UCSD-AML1 (cell line): ENCODE data around the gene PLLP.
"Not testable (repeated sequence)": the region's sequence is repeated elsewhere in the genome, so short reads cannot be mapped to it uniquely, and the experiment has no call there.

ENCODE experiments used
- DNase-seq: peaks from one replicate; lab custom pipeline; 2025; ENCODE audit not compliant: unreplicated experiment; lab: John Stamatoyannopoulos, UW

Gene PLLP

DNA sequence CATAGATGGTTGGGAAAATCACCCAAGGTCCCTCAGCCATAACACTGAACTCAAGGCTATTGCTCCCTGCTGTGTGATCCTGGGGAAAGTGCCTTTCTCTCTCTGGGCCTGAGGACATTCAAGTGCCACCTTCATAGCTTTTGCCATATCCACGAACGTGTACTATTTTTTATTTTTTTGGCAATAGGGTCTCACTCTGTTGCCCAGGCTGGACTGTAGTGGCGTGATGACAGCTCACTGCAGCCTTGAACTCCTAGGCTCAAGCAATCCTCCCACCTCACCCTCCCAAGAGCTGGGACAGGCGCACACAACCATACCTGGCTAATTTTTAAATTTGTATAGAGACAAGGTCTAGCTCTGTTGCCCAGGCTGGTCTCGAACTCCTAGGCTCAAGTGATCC is 10.6 kb downstream of the PLLP start:
- no peak for DNase-seq

DNA sequence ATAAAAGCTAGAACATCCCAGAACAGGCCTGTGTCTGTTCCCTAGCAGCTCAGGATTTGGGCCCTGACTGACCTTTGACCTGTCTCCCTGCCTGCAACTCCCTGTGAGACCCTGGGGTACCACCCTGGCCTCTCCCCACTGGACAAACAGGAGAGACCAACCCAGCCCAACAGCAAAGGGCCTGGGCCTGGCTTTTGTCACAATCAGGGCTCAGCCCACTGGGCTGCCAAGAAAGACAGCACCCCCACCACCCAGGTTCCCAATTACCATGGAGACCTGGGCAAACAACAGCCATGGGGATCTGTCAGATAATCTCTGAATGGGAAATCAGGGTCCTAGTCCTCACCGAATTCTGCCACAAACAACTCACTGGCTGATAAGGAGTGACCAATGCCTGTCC is 11.1 kb downstream of the PLLP start:
- DNase-seq, result no peak

DNA sequence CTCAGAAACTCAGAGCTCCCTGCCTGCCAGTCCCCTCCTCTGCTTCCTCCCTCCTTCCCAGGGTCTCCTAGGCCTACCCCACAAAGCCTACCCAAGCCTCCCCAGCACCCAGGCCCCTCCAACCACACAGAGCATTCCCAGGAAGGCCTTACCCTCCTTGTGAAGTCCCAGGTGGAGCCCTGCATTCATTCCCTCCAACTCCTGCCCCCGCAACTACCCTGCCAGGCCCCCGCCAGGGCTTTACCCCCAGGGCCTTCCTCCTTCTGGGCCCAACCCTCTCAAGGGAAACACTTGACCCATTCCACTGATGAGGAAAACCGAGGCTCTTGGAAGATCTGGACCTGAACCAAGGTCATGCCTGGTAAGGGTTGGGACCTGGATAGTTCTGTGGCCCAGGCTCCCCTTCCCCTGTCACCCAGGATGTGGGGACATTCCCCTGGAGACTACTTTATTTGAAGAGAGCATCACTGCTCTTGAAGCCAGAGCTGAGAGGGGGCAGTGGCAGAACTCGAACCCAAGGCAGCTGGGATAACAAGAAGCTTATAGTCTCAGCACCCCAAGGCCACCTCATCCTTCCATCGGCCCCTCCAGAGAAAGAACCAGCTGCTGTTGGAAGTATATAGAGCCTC is 12.5 kb downstream of the PLLP start:
- no peak for DNase-seq

DNA sequence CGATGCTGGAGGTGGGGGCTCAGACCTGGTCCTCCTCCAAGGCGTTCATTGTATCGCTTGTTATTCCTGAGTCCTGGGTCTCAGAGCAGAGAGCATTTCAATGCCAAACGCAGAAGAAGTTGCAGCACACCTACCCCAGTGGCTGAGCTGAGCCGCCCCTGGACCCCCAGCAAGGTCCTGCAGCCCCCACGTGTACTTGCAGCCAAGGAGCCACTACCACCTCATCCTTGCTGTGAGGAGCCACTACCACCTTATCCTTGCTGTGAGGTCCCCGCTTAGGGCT is 13.5 kb downstream of the PLLP start:
- DNase-seq, result no peak

DNA sequence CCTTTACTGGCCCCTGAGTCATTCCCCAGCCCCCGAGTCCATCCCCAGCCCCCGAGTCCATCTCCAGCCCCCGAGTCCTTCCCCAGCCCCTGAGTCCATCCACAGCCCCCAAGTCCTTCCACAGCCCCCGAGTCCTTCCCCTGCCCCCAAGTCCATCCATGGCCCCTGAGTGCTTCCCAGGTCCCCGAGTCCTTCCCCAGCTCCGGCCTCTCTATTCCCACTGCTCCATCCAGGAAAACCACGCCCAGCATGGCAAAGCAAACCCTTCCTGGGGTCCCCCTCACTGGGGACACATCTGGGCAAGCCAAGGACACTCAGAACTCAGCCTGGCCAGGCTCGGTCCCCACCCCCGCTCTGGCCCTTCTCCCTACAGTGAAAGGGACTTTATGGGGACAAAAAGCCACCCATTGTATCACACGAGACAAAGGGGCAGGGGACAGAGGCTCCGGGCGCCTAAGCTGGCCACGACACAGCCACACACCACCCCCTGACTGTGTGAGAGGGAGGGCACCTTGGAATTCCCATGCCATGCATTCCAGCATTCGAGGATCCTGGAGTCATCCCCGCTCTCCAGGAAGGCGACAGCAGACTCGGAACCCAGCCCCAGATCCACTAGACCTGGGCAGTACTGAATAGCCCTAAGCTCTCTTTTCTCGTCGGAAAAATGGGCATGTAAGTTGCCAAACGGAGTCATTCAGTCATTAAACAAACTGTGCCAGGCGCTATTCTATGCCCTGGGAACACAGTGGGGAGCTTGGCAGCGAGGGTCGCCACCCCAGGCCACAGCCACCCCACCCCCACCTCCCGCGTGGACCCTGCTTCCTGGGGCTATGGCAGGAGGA is 14.0 kb downstream of the PLLP start:
- no peak for DNase-seq

DNA sequence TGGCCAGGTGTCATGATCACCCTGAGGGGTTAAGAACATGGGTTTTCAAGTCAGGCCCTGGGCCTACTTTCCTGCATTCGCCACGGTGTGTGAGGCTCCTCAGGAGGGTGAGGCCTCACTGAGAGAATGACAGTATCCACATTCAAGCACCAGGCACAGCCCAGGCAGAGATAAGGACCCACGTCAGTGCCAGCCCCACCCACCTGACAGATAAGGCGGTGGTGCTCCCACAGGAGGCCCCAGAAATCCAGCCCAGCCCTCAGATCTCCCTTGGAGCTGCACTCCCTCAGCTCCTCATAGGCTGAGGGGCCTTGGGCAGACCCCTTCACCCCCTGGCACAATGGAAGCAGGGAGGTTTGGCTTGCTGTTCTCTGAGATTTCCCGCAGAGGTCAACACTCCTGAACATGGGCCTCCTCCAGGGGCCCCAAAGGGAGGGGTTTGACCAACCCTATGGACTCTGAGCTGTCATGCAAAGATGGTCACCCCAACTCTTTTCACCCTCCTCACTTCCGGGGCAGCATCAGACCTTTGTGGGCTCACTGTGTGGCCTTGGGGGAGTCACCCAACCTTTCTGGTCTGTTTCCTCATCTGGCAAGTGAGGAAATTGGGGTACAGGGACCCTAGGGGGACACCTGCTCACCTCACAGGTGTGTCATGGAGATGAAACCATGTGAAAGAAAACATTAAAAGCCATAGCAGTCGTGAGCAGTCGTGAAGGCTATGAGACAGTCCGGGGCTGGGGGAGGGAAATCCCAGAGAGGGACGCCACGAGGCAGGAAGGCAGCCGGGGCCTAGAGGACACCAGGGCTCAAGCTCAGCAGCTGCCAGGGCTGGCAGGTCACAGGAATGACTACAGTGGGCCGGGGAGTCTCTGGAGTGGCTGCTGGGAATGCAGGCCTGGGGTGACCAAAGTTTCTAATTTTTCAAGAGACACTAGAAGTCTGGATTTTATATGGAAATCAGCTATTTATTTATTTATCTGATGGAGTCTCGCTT is 15.4 kb downstream of the PLLP start:
- DNase-seq, result no peak

DNA sequence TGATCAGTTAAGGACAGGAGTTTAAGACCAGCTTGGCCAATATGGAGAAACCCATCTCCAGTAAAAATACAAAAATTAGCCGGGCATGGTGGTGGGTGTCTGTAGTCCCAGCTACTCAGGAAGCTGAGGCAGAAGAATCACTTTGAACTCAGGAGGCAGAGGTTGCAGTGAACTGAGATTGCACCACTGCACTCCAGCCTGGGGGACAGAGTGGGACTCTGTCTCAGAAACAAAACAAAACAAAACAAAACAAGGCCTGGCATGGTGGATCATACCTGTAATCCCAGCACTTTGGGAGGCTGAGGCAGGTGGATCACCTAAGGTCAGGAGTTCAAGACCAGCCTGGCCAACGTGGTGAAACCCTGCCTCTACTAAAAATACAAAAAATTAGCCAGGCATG is 17.1 kb downstream of the PLLP start:
- DNase-seq, result not testable (repeated sequence)

DNA sequence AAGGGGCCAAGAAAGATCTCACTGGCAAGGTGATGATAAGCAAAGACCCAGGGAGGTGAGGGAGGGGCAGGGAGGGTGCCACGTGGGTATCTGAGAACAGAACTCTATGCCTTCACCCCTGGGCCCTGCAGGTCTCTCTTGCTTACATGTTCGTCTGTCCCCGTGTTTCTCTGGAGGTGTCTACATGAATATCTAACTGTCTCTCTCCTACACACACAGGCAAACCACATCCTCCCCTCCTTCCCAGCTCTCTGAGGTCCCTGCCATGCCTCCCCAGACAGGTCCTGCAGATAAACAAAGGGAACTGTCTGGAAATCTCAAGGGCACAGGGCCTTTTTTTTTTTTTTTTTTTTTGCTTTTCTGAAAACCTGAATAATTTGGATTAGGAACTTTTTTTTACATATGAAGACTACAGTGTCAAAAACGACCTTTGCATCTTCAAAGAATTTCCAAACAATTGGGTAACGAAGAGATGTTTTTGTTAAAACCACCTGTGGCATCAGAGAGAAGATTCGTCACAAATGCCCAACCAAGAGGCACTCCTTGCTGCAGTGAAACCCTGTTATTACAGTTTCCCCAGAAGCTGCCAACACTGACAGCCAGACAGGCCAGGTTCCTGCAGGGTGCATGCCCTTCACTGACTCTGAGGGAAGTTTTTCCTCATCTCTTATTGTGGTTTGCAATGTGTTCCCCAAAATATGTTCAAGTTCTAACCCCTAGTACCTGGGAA is 17.8 kb downstream of the PLLP start:
- peak; percentile 26 for DNase-seq

DNA sequence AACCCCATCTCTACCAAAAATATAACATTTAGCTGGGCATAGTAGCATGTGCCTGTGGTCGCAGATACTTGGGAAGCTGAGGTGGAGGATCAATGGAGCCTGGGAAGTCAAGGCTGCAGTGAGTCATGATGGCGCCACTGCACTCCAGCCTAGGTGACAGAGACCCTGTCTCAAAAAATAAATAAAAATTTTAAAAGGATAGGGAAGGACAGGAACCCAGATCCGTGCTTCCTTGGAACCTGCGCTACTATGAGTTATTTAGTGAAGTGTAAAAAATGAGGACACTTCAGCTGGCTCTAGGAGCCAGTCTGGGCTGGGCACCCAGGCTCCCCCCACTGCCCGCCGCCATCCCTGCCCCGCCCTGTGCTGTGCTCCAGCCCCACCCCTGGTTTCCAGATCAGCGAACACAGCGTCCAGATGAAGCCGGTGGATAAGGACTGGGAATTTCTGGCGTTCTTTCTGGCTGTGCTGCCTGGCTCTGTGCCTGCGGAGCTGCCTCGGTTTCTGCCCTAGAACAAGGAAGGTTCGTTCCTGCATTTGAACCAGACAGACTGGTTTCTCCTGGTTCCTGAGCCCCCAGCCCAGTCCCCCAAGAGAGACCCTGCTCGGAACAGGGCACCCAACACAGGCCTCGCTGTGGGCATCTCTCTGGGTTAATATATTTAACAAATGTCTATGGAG is 18.5 kb downstream of the PLLP start:
- no peak for DNase-seq

DNA sequence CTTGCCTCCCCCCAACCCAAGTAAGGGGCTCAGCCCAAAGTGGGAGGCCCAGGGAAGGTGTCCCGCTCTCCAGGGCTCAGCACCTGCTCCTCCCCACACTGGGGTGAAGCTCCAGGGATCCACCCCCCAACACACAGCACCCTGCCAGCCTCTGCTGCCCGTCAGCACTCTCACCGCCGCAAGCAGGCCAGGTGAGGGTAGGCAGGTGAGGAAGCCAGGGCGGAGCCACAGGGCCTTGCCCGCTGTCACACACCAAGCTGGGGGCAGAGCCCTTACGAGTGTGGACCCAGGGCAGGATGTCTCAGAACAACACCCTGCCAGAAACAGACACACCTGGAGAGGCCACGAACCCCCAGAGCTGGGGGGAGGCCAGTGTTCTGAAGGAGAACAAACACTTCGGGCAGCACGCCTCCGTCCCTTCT is 19.5 kb downstream of the PLLP start:
- DNase-seq, result no peak

DNA sequence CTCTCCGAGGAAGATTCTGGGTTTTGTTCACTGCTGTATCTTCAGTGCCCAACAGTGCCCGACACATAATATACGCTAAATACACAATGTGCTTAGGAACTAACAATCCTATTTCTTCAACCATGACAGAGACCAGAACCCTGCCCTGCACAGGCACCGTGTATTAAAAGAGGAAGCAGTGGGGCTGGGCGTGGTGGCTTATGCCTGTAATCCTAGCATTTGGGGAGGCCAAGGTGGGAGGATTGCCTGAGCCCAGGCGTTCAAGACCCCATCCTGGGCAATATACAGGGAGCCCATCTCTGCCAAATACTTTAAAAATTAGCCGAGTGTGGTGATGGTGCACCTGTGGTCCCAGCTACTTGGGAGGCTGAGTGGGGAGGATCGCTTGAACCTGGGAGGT is 20.1 kb downstream of the PLLP start:
- no peak for DNase-seq

DNA sequence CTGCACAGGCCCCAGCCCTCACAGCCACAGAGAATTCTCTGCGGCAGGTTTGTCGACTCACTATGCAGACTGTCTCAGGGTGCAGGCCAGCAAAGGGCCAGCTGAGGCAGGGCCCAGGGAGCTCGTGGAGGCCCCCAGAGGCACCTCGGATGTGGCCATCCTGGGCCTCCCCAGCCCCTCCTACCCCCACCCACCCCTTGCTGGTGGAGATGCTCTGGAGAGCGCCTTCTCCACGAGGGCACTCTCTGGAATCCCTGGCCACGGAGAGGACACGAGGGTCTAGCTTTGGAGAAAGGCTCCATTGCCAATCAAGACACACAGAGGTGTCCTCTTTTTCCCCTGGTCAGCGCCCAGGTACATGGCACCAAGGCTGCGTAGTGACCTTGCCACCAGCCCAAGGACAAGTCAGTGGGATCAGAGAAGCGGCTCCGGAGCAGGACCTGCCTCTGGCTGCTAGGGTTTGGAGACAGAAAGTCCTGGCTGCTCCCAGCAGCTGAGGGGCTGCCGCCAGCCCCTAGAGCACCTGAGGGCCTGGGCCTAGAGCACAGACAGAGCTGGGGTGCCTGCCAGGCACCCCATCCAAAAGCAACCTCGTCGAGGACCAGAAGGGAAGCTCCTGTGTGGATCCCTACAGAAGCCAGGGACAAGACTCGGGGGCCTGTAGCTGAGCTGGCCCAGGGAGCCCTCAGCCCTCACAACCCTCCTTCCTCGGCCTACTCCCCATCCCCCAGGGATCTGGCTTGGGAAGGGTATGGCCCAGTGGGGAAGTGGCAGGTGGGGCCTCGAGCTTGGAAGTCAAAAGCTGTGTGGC is 20.7 kb downstream of the PLLP start:
- no peak for DNase-seq

DNA sequence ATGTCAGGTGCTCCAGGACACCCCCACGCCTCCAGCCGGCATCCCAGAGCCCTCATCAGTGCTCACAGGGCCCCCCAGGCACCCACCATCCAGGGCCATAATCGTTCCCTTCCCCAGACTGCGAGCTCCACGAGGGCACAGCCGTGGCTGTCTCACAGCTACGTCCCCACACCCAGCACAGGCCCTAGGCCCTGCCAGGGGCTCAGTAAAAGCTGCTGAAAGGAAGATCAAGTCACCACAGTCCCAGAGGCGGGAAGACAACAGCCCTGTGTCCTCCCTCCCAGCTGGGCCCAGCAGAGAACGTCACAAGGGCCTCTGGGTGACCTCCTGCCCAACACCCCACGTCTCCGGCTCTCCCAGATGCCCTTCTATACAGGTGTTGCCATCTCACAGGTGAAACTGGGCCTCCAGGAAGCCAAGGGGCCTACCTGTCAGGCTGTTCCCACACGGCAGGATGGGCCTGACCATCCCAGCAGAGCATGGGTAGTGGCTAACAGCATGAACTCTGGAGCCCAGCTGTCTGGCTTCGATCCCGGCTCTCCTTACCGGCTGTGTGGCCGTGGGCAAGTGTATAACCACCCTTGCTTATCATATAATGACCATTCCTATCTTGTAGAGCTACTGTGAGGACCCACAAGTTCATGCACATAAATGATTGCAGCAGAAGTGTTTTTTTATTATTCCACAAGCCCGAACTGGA is 21.5 kb downstream of the PLLP start:
- DNase-seq, result no peak

DNA sequence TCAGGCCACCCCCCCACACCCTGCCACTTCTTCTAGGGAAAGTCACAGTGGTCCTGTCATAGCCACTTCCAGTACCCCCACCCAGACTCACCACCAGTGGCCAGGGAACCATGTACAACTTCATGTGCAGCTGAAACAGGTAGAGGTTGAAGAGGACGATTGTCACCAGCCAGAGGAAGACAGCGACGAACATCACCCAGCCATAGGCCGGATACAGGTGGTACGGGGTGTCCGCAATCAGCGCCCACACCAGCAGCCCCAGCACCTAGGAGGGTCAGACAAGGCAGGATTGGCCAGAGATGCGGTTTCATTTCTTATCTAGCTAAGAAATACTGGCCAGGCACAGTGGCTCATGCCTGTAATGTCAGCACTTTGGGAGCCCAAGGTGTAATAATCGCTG is 22.7 kb downstream of the PLLP start:
- DNase-seq, result no peak

DNA sequence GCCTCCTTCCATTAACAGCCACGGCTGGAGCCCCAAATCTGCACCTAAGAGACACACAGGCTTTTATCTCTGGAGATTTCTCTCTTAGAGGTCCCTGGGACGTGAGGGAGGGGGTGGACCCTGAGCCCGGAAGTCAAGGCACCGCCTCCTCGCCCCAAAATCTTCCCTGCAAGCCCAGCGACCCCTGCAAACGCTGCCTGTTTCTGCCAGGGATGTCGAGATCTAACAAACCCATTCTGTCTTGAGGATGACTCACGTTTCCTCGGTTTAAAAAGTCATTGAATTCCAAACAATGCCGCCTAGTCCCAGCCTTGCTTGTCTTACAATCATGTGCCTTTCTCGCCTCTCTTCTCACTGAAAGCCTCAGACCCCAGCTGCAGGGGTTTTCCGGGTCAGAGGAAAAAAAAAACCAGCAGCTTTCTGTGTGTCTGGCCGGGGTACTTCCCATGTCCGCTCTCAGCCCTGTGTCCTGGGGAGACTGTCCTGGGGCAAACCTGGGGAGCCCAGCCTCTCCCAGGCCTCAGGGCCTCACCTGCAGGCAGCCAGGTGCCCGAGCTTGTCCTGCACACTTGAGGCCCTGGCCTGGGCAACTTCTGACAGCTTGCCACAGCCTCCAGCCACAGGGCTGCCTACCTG is 24.1 kb downstream of the PLLP start:
- no peak for DNase-seq

DNA sequence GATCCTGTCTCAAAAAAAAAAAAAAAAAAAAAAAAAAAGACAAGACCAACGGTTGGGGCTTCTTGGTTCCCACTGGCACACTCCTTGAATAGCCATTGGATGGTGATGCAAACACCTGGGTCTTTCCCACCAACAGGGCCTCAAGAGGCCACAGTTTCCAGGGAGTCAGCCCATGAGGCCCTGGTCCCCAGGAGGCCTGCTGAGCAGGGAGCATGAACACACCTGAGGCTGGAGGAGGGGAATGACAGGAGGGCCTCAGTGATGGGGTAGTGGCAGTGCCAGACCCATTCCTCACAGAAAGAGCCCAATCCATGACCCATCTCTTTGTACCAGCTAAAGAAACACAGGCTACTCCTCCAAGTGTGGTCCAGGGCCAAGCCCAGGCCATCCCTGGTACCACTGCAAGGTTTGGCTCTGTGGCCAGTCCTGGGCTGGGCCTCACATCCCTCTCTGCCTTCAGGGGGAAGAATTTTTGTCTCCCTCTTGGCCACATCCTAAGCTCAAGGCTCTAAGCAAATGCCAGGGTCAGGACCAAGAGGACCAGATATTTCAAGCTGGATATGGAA is 25.5 kb downstream of the PLLP start:
- DNase-seq, result no peak

DNA sequence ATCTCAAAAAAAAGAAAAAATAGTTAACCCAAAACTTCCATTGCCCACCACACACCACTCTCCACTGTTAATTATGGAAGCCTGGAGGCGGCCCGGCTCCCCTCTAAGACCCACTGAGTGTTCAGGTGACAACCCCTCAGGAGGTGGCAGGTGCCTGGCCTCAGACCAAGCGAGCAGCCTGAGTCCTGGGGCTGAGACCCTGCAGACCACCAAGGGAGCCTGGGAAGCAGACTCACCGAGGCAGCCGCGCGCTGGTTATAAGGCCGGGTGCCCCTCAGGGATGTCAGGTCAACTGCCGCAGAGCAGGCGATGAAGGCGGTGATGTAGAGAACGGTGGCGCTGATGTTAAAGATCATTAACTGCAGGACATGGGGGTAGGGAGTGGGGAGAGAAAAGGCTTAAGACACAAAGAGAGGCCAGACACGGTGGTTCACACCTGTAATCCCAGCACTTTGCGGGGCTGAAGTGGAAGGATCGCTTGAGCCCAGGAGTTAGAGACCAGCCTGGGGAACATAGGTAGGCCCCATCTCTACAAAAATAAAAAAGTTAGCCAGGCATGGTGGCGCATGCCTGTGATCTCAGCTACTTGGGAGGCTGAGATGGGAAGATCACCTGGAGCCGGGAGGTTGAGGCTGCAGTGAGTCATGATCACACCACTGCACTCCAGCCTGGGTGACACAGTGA is 26.1 kb downstream of the PLLP start:
- no peak for DNase-seq
